Measurements from ENCODE around the gene GK.
"Not testable (repeated sequence)": the region's sequence is repeated elsewhere in the genome, so short reads cannot be mapped to it uniquely, and the experiment has no call there.

The GK gene

GRCh38 chrX:30653415-30654131, at the start of gene GK:
GK (plus strand) TSS chrX:30653423; CDS start chrX:30653538, 115 bp downstream.
- in situ Hi-C loops (cut with MboI; ENCODE audit: low sequenced_read_pairs): no loop called here

- in situ Hi-C loops (cut with MboI; ENCODE audit: low sequenced_read_pairs): no loop called here
Measured at GRCh38 chrX:30607155-30607554, 46.1 kb upstream of the GK start.

DNA sequence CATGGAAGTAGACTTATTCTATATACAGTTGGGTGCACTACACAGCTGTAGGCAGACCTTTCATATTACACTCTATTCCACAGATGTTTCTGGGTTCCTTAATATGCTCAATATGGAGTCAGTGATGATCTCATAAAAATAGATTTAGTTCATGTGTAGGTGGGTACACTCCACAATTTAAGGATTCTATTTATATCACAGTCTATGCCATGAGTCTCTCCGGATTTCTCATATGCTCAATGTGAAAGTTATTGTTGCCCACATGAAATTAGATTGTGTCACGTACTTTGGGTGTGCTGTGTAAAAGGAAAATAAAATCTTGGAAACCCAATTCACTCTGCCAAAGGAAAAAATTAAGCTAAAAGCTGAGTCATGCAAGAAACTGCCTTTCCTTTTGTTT, 43.2 kb upstream of the GK start:
- in situ Hi-C loops (cut with MboI; ENCODE audit: low sequenced_read_pairs): no loop called here

GRCh38 chrX:30612250-30612655, 41.0 kb upstream of the GK start:
- in situ Hi-C loops (cut with MboI; ENCODE audit: low sequenced_read_pairs): no loop called here

DNA sequence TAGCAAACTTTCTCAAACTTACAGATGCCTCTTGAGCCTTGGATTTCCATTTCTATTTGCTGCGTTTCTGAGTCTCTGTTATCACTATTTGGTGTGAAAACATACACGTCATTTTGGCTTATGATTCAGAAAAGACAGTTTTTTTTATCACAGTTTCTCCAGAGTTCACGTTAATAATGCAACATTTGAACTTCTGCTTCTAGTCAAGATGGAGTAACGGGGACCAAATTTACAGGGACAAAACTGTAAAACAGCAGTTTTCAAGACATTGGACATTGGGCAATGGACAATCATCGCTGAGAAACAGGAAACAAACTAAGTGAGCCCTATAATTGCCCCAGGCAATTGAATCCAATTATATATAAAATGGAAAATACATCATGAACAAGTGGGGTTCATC, 39.5 kb upstream of the GK start:
- in situ Hi-C loops (cut with MboI; ENCODE audit: low sequenced_read_pairs): no loop called here

- in situ Hi-C loops (cut with MboI; ENCODE audit: low sequenced_read_pairs): no loop called here
Measured at GRCh38 chrX:30615229-30615628, 38.0 kb upstream of the GK start.

- in situ Hi-C loops (cut with MboI; ENCODE audit: low sequenced_read_pairs): no loop called here
Measured at GRCh38 chrX:30618160-30618765, 35.0 kb upstream of the GK start.

DNA sequence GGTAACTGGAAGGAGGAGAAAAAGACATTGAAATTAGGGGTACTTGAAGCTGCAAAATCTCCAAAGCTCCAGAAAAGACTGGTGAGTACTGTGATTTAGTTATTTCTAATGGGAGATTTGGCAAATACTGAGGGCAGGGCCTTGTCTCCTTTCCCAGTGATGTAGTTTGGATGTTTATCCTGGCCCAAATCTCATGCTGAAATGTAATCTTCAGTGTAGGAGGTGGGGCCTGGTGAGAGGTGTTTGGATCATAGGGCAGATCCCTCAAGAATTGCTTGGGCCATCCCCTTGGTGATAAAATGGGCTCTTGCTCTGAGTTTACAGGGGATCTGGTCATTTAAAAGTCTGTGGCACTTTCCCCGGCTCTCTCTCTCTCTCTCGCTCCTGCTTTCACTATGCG, 33.1 kb upstream of the GK start:
- in situ Hi-C loops (cut with MboI; ENCODE audit: low sequenced_read_pairs): no loop called here

DNA sequence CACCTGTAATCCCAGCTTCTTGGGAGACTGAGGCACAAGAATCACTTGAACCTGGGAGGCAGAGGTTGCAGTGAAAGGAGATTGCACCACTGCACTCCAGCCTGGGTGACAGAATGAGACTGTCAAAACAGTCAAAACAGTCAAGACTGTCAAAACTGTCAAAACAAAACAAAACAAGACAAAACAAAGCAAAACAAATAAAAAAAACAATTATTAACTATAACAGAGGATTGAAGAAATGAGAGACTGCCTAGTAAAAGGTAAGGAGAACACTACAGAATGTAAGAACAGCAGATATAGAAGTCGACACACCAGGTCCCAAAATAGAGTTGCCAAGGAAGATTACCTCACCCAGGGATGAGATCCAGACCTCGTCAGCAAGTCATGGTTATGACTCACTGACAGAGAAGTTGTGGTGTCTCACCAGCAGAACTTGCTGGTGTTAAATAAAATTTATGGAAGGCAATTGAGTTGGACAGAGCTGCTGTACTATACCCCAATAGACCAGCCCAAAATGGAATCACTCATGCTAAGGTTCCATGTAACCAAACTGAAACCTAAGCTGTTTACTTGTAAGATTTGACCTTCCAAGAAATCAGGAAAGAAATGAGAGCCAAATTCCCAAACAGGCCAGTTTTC, 32.1 kb upstream of the GK start:
- in situ Hi-C loops (cut with MboI; ENCODE audit: low sequenced_read_pairs): no loop called here

- in situ Hi-C loops (cut with MboI; ENCODE audit: low sequenced_read_pairs): no loop called here
Measured at GRCh38 chrX:30622361-30622760, 30.9 kb upstream of the GK start.

- in situ Hi-C loops (cut with MboI; ENCODE audit: low sequenced_read_pairs): no loop called here
Measured at GRCh38 chrX:30626402-30626801, 26.8 kb upstream of the GK start.

DNA sequence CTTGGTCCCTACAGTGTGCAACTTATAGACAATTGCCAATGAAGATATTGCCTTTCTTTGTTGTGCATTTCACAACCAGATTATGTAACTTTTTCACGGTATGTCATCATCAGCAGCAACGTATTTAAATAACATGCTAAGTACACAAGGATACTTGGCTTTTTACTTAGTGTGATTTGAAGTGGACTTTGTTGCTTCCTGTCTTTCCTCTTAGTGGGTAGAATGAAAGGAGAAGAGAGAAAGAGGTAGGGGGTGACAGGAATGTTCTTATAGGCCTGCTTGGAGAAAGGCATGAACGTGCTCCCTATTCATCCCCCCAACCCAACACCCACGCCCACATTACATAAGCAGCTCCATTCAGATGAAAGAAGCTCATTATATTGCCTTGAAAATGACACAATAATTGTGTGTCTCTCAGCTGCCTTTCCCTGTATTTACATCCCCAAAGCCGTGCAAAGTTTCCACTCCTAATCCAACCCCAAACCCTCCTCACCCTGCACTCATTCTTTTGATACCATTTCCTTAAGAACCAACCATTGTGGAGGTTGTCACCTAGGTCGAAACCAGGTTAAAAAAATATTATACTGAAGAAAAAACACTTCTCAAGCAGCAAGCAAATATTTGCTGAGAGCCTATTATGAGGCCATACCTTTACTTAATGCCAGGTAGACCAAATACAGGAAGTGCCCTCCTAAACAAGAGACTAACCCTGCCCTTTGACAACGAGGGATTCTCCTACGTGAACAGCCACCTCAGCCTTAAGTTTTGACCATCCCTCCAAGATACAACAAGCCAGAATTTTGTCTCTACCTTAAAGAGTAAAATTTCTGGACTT, 25.2 kb upstream of the GK start:
- in situ Hi-C loops (cut with MboI; ENCODE audit: low sequenced_read_pairs): no loop called here

GRCh38 chrX:30634070-30634469, 19.2 kb upstream of the GK start:
- in situ Hi-C loops (cut with MboI; ENCODE audit: low sequenced_read_pairs): not testable (repeated sequence)

GRCh38 chrX:30635630-30636029, 17.6 kb upstream of the GK start:
- in situ Hi-C loops (cut with MboI; ENCODE audit: low sequenced_read_pairs): no loop called here

DNA sequence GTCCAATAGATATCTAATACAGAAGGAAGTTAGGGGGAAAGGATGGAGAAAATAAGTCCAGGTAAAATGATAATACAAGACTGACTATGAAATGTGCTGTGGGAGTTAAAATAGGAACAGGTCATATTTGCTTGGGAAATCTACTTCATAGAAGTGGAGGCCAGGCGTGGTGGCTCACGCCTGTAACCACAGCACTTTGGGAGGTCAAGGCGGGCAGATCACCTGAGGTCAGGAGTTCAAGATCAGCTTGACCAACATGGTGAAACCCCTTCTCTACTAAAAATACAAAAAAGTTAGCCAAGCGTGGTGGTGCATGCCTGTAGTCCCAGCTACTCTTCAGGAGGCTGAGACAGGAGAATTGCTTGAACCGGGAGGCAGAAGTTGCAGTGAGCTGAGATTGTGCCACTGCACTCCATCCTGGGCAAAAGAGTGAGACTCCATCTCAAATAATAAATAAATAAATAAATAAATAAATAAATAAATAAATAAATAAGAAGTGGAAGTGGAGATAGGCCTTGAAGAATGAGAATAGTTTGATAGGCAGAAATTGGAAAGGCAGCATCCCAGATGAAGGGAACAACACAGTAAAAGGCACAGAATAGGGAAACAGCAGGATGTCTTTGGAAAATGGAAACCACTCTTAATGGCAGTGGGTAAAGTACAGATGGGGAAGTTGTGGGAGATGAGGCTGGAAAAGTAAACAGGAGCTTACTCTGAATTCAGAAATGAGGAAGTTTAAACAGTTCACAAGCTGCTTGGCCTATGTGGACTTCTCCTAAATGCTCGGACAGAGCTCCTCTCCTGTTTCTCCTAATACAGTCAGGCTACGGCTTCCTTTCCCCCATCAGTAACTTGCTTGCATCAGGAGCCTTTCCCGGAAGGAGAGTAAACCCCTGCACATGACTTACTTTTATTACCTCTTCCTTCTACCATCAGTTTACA, 15.1 kb upstream of the GK start:
- in situ Hi-C loops (cut with MboI; ENCODE audit: low sequenced_read_pairs): no loop called here

DNA sequence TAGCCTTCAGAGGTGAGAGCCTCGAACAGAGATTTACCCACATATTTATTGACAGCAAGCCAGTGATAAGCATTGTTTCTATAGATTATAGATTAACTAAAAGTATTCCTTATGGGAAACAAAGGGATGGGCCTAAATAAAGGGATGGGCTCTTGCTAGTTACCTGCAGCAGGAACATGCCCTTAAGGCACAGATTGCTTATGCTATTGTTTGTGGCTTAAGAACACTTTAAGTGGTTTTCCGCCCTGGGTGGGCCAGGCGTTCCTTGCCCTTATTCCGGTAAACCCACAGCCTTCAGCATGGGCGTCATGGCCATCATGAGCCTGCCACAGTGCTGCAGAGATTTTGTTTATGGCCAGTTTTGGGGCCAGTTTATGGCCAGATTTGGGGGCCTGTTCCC, 13.5 kb upstream of the GK start:
- in situ Hi-C loops (cut with MboI; ENCODE audit: low sequenced_read_pairs): not testable (repeated sequence)

- in situ Hi-C loops (cut with MboI; ENCODE audit: low sequenced_read_pairs): no loop called here
Measured at GRCh38 chrX:30642642-30643041, 10.6 kb upstream of the GK start.

GRCh38 chrX:30643313-30643821, 9.9 kb upstream of the GK start:
- in situ Hi-C loops (cut with MboI; ENCODE audit: low sequenced_read_pairs): no loop called here

DNA sequence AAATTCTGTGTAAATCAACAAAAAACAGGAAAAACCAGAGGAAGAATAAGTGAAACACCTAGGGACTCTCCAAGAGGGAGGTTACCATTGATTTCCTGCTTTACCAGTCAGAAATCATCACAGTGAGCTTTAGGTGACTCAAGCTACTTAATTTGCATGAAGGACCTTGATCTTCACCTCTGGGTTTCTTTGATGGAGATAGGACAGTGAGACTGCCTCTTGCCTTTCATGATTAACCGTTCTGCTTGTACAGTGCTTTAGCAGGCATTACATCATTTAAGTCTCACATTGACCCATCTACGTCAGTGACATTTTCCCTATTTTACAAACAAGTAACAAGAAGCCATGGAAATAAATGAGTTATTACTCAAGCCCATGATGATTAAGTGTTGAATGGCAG, 3.4 kb upstream of the GK start:
- in situ Hi-C loops (cut with MboI; ENCODE audit: low sequenced_read_pairs): no loop called here

Data from hTERT RPE-1 (cell line).